K562 (cell line): ENCODE data around the gene CHMP2A. TPM values are rescaled to one million over a fixed set of nuclear protein-coding genes. Genes with fewer than 3 reads are reported as not detected.

Experiments used
- CAMTA2 ChIP-seq: fragments of 250-450 bp; sonication (Bioruptor Pico); conservative IDR thresholded peaks from 2 replicates; pipeline ENCODE4 v1.5.1; 2022
- COPS2 ChIP-seq: fragments of 450-650 bp; conservative IDR thresholded peaks from 2 replicates; pipeline ENCODE4 v1.6.1; 2016; ENCODE audit warnings: mild to moderate bottlenecking, moderate library complexity
- ESRRB ChIP-seq: fragments of 250-450 bp; sonication (Bioruptor Pico); IDR thresholded peaks from 2 replicates; pipeline ENCODE4 v1.5.0; 2020; ENCODE audit warnings: mild to moderate bottlenecking, moderate library complexity, borderline replicate concordance
- FOXJ2 ChIP-seq: fragments of 200-800 bp; sonication (Bioruptor generic); IDR thresholded peaks from 2 replicates; pipeline ENCODE4 v1.6.1; 2016; ENCODE audit warnings: missing genetic modification characterization, missing compliant biosample characterization
- GABPA ChIP-seq: fragments of 200-800 bp; sonication (Bioruptor generic); conservative IDR thresholded peaks from 2 replicates; pipeline ENCODE4 v1.6.1; 2016; ENCODE audit warnings: low read depth, missing genetic modification characterization, missing compliant biosample characterization
- HDGF ChIP-seq: fragments of 450-650 bp; IDR thresholded peaks from 2 replicates; pipeline ENCODE4 v1.6.1; 2016
- KLF10 ChIP-seq: fragments of 250-450 bp; sonication (Bioruptor Pico); IDR thresholded peaks from 2 replicates; pipeline ENCODE4 v1.6.1; 2021; ENCODE audit warnings: matching md5 sums
- MCM2 ChIP-seq: fragments of 450-650 bp; IDR thresholded peaks from 2 replicates; pipeline ENCODE4 v1.6.1; 2017; ENCODE audit warnings: low read depth, mild to moderate bottlenecking
- NCOR1 ChIP-seq: fragments of 450-650 bp; IDR thresholded peaks from 2 replicates; pipeline ENCODE4 v1.6.1; 2016; ENCODE audit warnings: mild to moderate bottlenecking, moderate library complexity
- NFXL1 ChIP-seq: fragments of 450-650 bp; formaldehyde crosslinking; IDR thresholded peaks from 2 replicates; pipeline ENCODE4 v1.4.0; 2021; ENCODE audit warnings: mild to moderate bottlenecking
- POLR2A ChIP-seq: fragments of 450-650 bp; conservative IDR thresholded peaks from 2 replicates; pipeline ENCODE4 v1.6.1; 2016
- SRSF3 ChIP-seq: fragments of 200-400 bp; formaldehyde crosslinking; IDR thresholded peaks from 2 replicates; pipeline ENCODE4 v1.6.1; 2016; ENCODE audit warnings: mild to moderate bottlenecking, low read length, moderate library complexity; ENCODE audit not compliant: insufficient read depth
- WHSC1 ChIP-seq: IDR thresholded peaks from one replicate; pipeline ENCODE4 v1.6.1; 2012; ENCODE audit warnings: low read length, control low read depth, inconsistent platforms
- ZNF146 ChIP-seq: IDR thresholded peaks from one replicate; pipeline ENCODE4 v1.6.1; 2018; ENCODE audit warnings: missing compliant biosample characterization; ENCODE audit not compliant: unreplicated experiment
- ZNF24 ChIP-seq: fragments of 450-650 bp; IDR thresholded peaks from 2 replicates; pipeline ENCODE4 v1.6.1; 2016
- ZNF75A ChIP-seq: fragments of 450-650 bp; formaldehyde crosslinking; IDR thresholded peaks from 2 replicates; pipeline ENCODE4 v1.4.0; 2020; ENCODE audit warnings: mild to moderate bottlenecking
- polyA plus RNA-seq, 8 experiments: library from polyadenylated mRNA; depleted of rRNA in 4 of 8; stranded (reverse) in 5 of 8; unstranded in 3 of 8; fragments of >200 nt; fragmentation: Nextera tagmentation in 2 of 8; fragmentation: Illumina TruSeq in 1 of 8; extraction: Ambion mirVana in 2 of 8; extraction: Trizol in 1 of 8; gene quantifications; 2 replicates each; pipeline versions ENCODE4 v1.2.1 to v1.2.3, GENCODE V29; 2011 to 2014; ENCODE audit warnings: inconsistent platforms in 1 of 8, missing spikeins in 1 of 8
- total RNA-seq, 7 experiments: library from RNA; depleted of rRNA in 6 of 7; stranded (reverse); fragments of >200 nt in 6 of 7; fragmentation: Illumina TruSeq in 2 of 7; extraction: Trizol in 2 of 7; gene quantifications; 2 replicates each; pipeline versions ENCODE4 v1.2.1 to v1.2.3, GENCODE V29; 2011 to 2021; ENCODE audit warnings: low replicate concordance in 1 of 7
- TF ChIP-seq, protein P1 (sequence below): fragments of 450-650 bp; formaldehyde crosslinking; conservative IDR thresholded peaks from 2 replicates; pipeline ENCODE4 v1.4.0; 2022; ENCODE audit warnings: mild to moderate bottlenecking, missing genetic modification characterization
- TF ChIP-seq, protein P2 (sequence below): sonication (generic); formaldehyde crosslinking; IDR thresholded peaks from 2 replicates; pipeline ENCODE4 v1.5.0; 2020; ENCODE audit warnings: missing genetic modification reagents
- TF ChIP-seq, protein P3 (sequence below): fragments of 450-650 bp; IDR thresholded peaks from 2 replicates; pipeline ENCODE4 v1.6.1; 2018; ENCODE audit not compliant: partially characterized antibody
- TF ChIP-seq, protein P4 (sequence below): IDR thresholded peaks from 3 replicates; pipeline ENCODE4 v1.6.1; 2011; ENCODE audit warnings: borderline replicate concordance, mild to moderate bottlenecking; ENCODE audit not compliant: insufficient read length, insufficient read depth

CHMP2A gene
- total and polyA plus RNA-seq, 9 of the 15 experiments (the other 6 are each of a cell fraction or from before 2014, with no cell fraction given) = 57.6 to 159 (median 87.2) TPM

DNA sequence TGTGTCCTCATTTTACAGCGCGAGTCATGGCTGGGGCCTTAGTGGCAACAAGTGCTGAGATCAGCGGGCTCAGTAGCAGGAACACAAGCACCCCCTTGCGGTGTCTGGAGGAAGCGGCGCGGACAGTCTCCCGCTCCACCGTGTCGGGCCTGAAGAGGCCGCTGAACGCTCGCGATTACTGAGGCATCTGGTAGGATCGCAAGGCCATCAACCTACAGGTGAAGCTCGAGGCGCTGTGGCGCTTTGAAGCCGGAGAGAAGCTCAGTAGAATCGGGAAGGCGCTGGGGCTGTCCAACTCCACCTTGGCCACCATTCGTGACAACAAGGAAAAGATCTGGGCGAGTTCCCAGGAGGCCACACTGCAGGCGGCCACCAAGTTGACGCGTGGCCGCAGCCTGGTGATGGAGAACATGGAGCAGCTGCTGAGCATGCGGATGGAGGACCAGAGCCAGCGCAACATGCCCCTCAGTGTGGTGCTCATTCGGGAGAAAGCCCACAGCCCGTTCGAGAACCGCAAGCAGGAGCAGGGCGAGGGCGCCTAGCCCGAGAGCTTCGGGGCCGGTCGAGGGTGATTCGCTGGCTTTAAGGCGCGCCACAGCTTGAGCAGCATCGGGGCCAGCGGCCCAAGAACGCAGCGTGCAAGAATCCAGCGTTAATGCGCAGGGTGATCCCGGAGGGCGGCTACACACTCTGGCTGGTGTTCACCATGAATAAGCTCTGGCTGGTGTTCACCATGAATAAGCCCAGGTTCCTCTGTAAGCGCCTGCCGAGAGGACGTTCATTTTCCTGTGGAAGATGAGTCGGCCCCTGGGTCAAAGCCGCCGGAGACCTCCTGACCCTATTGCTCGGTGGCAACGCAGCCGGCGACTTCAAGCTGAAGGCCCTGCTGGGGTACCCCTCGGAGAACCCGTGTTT is 26.6 kb upstream of the CHMP2A start (continued):
- TF ChIP-seq, protein P1, sequence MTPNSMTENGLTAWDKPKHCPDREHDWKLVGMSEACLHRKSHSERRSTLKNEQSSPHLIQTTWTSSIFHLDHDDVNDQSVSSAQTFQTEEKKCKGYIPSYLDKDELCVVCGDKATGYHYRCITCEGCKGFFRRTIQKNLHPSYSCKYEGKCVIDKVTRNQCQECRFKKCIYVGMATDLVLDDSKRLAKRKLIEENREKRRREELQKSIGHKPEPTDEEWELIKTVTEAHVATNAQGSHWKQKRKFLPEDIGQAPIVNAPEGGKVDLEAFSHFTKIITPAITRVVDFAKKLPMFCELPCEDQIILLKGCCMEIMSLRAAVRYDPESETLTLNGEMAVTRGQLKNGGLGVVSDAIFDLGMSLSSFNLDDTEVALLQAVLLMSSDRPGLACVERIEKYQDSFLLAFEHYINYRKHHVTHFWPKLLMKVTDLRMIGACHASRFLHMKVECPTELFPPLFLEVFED = no peak
- TF ChIP-seq ZNF146 (CRISPR knock-in tag) (no peak), KLF10 (CRISPR knock-in tag) (no peak), NFXL1 (no peak), HDGF (no peak), COPS2 (no peak), ESRRB (no peak), MCM2 (no peak), NCOR1 (peak; percentile 40), FOXJ2 (tag) (no peak), SRSF3 (0 out of 2 replicates have a peak, but pooled peaks have one; percentile 38), POLR2A (no peak), CAMTA2 (no peak), GABPA (tag) (peak; percentile 49), ZNF75A (CRISPR knock-in tag) (no peak), ZNF24 (peak; percentile 74), WHSC1 (no peak)
- TF ChIP-seq, protein P2, sequence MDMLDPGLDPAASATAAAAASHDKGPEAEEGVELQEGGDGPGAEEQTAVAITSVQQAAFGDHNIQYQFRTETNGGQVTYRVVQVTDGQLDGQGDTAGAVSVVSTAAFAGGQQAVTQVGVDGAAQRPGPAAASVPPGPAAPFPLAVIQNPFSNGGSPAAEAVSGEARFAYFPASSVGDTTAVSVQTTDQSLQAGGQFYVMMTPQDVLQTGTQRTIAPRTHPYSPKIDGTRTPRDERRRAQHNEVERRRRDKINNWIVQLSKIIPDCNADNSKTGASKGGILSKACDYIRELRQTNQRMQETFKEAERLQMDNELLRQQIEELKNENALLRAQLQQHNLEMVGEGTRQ = no peak
- TF ChIP-seq, protein P3, sequence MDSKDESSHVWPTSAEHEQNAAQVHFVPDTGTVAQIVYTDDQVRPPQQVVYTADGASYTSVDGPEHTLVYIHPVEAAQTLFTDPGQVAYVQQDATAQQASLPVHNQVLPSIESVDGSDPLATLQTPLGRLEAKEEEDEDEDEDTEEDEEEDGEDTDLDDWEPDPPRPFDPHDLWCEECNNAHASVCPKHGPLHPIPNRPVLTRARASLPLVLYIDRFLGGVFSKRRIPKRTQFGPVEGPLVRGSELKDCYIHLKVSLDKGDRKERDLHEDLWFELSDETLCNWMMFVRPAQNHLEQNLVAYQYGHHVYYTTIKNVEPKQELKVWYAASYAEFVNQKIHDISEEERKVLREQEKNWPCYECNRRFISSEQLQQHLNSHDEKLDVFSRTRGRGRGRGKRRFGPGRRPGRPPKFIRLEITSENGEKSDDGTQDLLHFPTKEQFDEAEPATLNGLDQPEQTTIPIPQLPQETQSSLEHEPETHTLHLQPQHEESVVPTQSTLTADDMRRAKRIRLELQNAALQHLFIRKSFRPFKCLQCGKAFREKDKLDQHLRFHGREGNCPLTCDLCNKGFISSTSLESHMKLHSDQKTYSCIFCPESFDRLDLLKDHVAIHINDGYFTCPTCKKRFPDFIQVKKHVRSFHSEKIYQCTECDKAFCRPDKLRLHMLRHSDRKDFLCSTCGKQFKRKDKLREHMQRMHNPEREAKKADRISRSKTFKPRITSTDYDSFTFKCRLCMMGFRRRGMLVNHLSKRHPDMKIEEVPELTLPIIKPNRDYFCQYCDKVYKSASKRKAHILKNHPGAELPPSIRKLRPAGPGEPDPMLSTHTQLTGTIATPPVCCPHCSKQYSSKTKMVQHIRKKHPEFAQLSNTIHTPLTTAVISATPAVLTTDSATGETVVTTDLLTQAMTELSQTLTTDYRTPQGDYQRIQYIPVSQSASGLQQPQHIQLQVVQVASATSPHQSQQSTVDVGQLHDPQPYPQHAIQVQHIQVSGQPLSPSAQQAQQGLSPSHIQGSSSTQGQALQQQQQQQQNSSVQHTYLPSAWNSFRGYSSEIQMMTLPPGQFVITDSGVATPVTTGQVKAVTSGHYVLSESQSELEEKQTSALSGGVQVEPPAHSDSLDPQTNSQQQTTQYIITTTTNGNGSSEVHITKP = peak; percentile 34
- TF ChIP-seq, protein P4, sequence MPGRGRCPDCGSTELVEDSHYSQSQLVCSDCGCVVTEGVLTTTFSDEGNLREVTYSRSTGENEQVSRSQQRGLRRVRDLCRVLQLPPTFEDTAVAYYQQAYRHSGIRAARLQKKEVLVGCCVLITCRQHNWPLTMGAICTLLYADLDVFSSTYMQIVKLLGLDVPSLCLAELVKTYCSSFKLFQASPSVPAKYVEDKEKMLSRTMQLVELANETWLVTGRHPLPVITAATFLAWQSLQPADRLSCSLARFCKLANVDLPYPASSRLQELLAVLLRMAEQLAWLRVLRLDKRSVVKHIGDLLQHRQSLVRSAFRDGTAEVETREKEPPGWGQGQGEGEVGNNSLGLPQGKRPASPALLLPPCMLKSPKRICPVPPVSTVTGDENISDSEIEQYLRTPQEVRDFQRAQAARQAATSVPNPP = no peak
